K562 (cell line): ENCODE results near the gene SLCO2B1. TPM values are rescaled to one million over a fixed set of nuclear protein-coding genes. Genes with fewer than 3 reads are reported as not detected.

Experiments used
- EZH2 ChIP-seq: IDR thresholded peaks from 2 replicates; pipeline ENCODE4 v1.6.1; 2012; ENCODE audit warnings: low read depth, mild to moderate bottlenecking, inconsistent platforms, low read length, borderline replicate concordance
- FOS ChIP-seq: IDR thresholded peaks from 3 replicates; pipeline ENCODE4 v1.6.1; 2011; ENCODE audit not compliant: insufficient read length; ENCODE audit errors: extremely low read depth
- FOXA1 ChIP-seq: fragments of 450-650 bp; IDR thresholded peaks from 2 replicates; pipeline ENCODE4 v1.6.1; 2016; ENCODE audit warnings: mild to moderate bottlenecking, borderline replicate concordance
- FOXA3 ChIP-seq, 2 experiments: fragments of 450-650 bp in 1 of 2; sonication (generic) in 1 of 2; formaldehyde crosslinking; IDR thresholded peaks in 1 of 2; conservative IDR thresholded peaks in 1 of 2; 2 replicates each; pipeline versions ENCODE4 v1.4.0 to v1.8.0; 2020 to 2022; ENCODE audit warnings: mild to moderate bottlenecking in 2 of 2, missing genetic modification reagents in 1 of 2
- FOXJ2 ChIP-seq: fragments of 200-800 bp; sonication (Bioruptor generic); IDR thresholded peaks from 2 replicates; pipeline ENCODE4 v1.6.1; 2016; ENCODE audit warnings: missing genetic modification characterization, missing compliant biosample characterization
- GATA2 ChIP-seq: sonication (generic); formaldehyde crosslinking; IDR thresholded peaks from 2 replicates; pipeline ENCODE4 v1.4.0; 2020; ENCODE audit warnings: mild to moderate bottlenecking, missing genetic modification reagents
- MCM3 ChIP-seq: fragments of 450-650 bp; IDR thresholded peaks from 2 replicates; pipeline ENCODE4 v1.6.1; 2016
- PATZ1 ChIP-seq: fragments of 250-450 bp; sonication (Bioruptor Pico); IDR thresholded peaks from 2 replicates; pipeline ENCODE4 v1.5.0; 2020; ENCODE audit warnings: mild to moderate bottlenecking, borderline replicate concordance
- PML ChIP-seq: IDR thresholded peaks from 2 replicates; pipeline ENCODE4 v1.6.1; 2012; ENCODE audit warnings: low read length, inconsistent platforms
- SMC3 ChIP-seq: conservative IDR thresholded peaks from 2 replicates; pipeline ENCODE4 v1.6.1; 2011; ENCODE audit warnings: low read depth, low read length, improper control_type of control experiment; ENCODE audit not compliant: insufficient read depth
- TEAD4 ChIP-seq, 2 experiments: sonication (generic) in 1 of 2; formaldehyde crosslinking in 1 of 2; IDR thresholded peaks; 2 replicates each; pipeline versions ENCODE4 v1.6.1 to v1.8.0; 2012 to 2022; ENCODE audit warnings: borderline replicate concordance in 1 of 2, inconsistent platforms in 1 of 2, low read length in 1 of 2, mild to moderate bottlenecking in 1 of 2, missing genetic modification reagents in 1 of 2
- ZFP91 ChIP-seq: sonication (generic); formaldehyde crosslinking; IDR thresholded peaks from 2 replicates; pipeline ENCODE4 v1.8.0; 2022; ENCODE audit warnings: mild to moderate bottlenecking, missing genetic modification reagents
- ZNF274 ChIP-seq: IDR thresholded peaks from 2 replicates; pipeline ENCODE4 v1.6.1; 2011; ENCODE audit warnings: low read depth, mild to moderate bottlenecking, low read length, moderate library complexity, borderline replicate concordance
- polyA plus RNA-seq, 8 experiments: library from polyadenylated mRNA; depleted of rRNA in 4 of 8; stranded (reverse) in 5 of 8; unstranded in 3 of 8; fragments of >200 nt; fragmentation: Nextera tagmentation in 2 of 8; fragmentation: Illumina TruSeq in 1 of 8; extraction: Ambion mirVana in 2 of 8; extraction: Trizol in 1 of 8; gene quantifications; 2 replicates each; pipeline versions ENCODE4 v1.2.1 to v1.2.3, GENCODE V29; 2011 to 2014; ENCODE audit warnings: inconsistent platforms in 1 of 8, missing spikeins in 1 of 8
- total RNA-seq, 7 experiments: library from RNA; depleted of rRNA in 6 of 7; stranded (reverse); fragments of >200 nt in 6 of 7; fragmentation: Illumina TruSeq in 2 of 7; extraction: Trizol in 2 of 7; gene quantifications; 2 replicates each; pipeline versions ENCODE4 v1.2.1 to v1.2.3, GENCODE V29; 2011 to 2021; ENCODE audit warnings: low replicate concordance in 1 of 7
- TF ChIP-seq, protein P1 (sequence below), 2 experiments: fragments of 250-450 bp in 1 of 2; fragments of 450-650 bp in 1 of 2; sonication (Bioruptor Pico) in 1 of 2; IDR thresholded peaks; 2 replicates each; pipeline versions ENCODE4 v1.6.1 to v1.8.0; 2016 to 2021; ENCODE audit warnings: mild to moderate bottlenecking in 2 of 2, moderate library complexity in 2 of 2, missing compliant biosample characterization in 1 of 2, missing genetic modification characterization in 1 of 2
- TF ChIP-seq, protein P2 (sequence below): fragments of 450-650 bp; conservative IDR thresholded peaks from 2 replicates; pipeline ENCODE4 v1.6.1; 2016; ENCODE audit warnings: missing genetic modification characterization, low read depth, mild to moderate bottlenecking, control low read depth, missing compliant biosample characterization
- TF ChIP-seq, protein P3 (sequence below): fragments of 200-400 bp; formaldehyde crosslinking; IDR thresholded peaks from 2 replicates; pipeline ENCODE4 v1.6.1; 2017; ENCODE audit warnings: mild to moderate bottlenecking, low read depth, low read length, moderate library complexity

The SLCO2B1 gene
- total and polyA plus RNA-seq, 9 of the 15 experiments (the other 6 are each of a cell fraction or from before 2014, with no cell fraction given): 0.70 to 14.7 (median 7.6) TPM

GRCh38 chr11:75208446-75208845 is 57.5 kb downstream of the SLCO2B1 start (continued):
- TF ChIP-seq, protein P1, sequence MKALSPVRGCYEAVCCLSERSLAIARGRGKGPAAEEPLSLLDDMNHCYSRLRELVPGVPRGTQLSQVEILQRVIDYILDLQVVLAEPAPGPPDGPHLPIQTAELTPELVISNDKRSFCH (CRISPR knock-in tag; IDR thresholded peaks at IDR 0.05): no peak
- TF ChIP-seq, protein P1 (tag; IDR thresholded peaks at IDR 0.05): peak; percentile 69; the same call in 1 of the 2 replicates
- TF ChIP-seq SMC3 (no peak), FOXA1 (no peak), ZFP91 (CRISPR knock-in tag) (no peak), PML (peak; percentile 92), EZH2 (no peak), FOXA3 (CRISPR knock-in tag; conservative IDR thresholded peaks at IDR 0.05 in 1 of 2, IDR thresholded peaks at IDR 0.05 in 1 of 2) (no peak; a peak in 1 of 4 replicates), GATA2 (CRISPR knock-in tag) (peak; percentile 97), PATZ1 (CRISPR knock-in tag) (no peak), TEAD4 (IDR thresholded peaks at IDR 0.05; ENCODE audit: low read length) (peak; percentile 94), TEAD4 (CRISPR knock-in tag; IDR thresholded peaks at IDR 0.05; ENCODE audit: borderline replicate concordance) (no peak), FOS (no peak), MCM3 (no peak), ZNF274 (no peak), FOXJ2 (no peak)
- TF ChIP-seq, protein P2, sequence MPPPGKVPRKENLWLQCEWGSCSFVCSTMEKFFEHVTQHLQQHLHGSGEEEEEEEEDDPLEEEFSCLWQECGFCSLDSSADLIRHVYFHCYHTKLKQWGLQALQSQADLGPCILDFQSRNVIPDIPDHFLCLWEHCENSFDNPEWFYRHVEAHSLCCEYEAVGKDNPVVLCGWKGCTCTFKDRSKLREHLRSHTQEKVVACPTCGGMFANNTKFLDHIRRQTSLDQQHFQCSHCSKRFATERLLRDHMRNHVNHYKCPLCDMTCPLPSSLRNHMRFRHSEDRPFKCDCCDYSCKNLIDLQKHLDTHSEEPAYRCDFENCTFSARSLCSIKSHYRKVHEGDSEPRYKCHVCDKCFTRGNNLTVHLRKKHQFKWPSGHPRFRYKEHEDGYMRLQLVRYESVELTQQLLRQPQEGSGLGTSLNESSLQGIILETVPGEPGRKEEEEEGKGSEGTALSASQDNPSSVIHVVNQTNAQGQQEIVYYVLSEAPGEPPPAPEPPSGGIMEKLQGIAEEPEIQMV (tag): no peak
- TF ChIP-seq, protein P3, sequence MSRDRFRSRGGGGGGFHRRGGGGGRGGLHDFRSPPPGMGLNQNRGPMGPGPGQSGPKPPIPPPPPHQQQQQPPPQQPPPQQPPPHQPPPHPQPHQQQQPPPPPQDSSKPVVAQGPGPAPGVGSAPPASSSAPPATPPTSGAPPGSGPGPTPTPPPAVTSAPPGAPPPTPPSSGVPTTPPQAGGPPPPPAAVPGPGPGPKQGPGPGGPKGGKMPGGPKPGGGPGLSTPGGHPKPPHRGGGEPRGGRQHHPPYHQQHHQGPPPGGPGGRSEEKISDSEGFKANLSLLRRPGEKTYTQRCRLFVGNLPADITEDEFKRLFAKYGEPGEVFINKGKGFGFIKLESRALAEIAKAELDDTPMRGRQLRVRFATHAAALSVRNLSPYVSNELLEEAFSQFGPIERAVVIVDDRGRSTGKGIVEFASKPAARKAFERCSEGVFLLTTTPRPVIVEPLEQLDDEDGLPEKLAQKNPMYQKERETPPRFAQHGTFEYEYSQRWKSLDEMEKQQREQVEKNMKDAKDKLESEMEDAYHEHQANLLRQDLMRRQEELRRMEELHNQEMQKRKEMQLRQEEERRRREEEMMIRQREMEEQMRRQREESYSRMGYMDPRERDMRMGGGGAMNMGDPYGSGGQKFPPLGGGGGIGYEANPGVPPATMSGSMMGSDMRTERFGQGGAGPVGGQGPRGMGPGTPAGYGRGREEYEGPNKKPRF: no peak
